Activated T-cell treated with anti-CD3 and anti-CD28 coated beads for 1 hour (primary cell): ENCODE data around the gene EPDR1.

Experiments used
- DNase-seq: peaks from one replicate; pipeline ENCODE4 v3.0.0-alpha.2; 2020; ENCODE audit warnings: low read depth

EPDR1 gene

DNA sequence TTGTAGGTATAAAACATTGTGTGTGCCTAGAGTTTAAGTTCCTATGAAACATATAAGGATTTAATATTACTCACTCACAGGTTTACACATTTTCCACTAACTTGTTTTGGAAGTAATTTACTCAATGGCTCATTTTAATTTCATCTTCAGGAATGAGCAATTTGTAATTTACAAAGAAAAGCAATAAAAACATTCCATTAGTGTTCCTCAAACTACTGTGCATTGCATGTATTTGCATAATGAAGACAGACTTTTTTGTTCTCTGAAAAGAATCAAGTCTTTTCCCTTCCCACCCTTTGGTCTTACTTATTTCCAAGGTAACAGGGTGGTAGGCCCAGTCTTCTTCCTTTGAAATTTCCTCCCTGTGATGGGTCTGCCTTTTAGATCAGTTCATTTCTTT lies 61.2 kb downstream of the EPDR1 start:
- no peak for DNase-seq

DNA sequence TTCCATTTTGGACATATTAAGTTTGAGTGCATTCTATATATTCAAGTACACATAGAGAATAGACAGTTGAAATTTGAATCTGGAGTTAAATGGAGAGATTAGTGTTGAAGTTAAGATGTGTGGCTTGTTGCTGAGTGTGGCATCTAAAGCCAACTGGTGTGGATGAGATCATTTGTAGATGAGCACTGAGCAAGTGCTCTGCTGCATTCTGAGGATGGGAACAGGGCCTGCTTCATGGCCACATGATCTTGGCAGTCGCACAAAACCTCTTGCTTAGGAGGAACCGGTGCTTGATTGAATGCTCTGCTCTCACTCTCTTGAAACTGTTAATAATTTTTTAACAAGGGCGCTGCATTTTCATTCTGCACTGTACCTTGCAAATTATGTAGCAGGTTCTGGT lies 62.0 kb downstream of the EPDR1 start:
- no peak for DNase-seq

DNA sequence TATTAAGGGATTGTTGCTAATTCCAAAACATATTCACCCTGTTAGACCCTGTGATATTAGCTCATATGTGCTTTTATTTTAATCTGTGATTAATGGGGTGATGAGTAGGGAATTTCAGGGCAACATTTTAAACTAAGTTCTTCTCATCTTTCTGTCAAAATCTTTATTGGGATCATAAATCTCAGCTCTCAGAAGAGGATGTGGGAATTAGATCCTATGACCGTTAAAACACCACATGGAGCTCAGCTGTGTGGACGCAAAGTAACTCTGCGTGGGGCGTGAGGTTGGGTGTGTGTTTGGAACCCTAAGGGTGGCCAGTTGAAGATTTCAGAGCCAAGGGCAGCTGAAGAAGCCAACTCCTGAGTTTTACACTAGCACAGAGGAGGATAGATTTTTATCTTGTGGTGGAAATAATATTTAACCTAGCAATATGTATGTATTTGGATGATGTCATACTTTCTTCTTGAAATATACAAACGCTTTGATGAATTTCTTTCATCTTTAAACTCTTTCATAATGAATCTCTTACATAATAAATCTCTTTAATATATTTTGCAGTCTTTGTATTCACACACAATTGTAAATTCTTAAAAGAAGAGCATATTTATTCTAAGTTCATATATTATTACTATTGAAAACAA lies 64.4 kb downstream of the EPDR1 start:
- DNase-seq = no peak

DNA sequence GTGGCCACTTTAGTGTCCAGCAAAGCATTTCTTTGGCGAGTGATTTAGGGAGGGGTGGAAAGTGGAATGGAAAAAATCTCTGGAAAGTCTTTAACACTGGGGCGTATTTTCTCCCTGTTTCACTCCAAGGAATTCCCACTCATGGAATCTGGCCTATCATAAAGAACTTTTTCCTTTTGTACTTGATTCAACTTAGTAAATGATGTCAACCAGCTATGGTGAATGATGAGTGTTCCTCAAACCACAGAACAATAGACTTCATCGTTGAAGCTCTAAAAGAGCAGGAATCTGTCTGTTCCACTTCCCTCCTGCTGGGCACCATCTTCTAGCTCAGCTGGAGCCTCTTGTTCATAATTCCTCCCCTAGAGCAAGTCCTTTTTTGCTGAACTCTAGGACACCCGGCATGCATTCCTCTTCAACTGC lies 66.5 kb downstream of the EPDR1 start:
- DNase-seq = no peak

DNA sequence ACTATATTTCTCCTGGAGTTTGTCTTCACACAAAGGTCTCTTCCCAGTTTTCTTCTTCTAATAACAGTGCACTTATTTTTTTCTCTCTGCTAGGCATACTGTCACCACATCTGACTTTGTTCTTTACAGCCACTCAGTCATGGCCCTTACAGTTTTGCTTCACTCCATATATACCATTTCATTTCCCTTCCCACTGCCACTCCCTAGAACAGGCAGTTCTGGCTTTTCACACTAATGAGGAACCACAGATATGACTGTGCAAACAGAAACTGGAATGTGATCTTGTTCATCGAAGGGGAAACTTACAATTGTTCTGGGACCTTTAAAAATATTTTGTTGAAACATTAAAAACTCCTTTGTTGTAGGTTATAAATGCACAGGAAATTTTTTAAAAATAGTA lies 67.3 kb downstream of the EPDR1 start:
- no peak for DNase-seq

DNA sequence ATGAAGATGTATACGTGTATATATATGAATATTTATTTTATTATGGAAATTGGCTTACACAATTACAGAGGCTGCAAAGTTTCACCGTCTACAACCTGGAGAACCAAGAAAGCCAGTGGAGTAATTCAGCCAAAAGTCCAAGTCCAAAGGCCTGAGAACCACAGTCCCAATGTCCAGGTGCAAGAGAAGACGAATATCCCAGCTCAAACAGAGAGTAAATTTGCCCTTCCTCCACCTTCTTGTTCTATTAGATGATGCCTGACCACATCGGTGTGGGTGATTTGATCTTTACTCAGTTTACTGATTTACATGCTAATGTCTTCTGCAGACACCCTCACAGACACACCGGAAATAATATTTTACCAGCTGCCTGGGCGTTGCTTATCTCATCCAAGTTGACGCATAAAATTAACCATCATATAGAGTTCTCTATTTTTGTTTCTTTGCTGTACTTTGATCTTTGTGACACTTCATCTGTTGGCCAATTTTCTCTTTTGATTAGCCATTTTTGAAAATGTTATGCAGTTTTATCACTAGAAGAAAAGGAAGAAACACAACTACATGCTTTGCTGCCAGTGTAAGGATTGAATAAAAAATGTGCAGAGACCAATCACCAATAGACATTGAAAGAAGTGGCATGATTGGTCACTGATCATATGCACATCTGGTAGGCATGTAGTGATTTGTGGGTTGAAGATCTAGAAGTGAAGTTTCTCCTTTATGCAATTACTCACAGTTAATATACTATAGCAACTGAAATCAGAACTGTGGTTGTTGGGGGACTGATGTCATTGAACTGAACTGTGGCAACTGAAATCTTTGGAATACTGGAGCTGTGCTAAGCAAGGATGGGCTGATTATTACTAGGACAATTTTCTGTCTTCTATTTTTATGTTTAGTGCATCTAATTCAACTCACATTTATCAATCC lies 68.5 kb downstream of the EPDR1 start:
- DNase-seq = no peak

DNA sequence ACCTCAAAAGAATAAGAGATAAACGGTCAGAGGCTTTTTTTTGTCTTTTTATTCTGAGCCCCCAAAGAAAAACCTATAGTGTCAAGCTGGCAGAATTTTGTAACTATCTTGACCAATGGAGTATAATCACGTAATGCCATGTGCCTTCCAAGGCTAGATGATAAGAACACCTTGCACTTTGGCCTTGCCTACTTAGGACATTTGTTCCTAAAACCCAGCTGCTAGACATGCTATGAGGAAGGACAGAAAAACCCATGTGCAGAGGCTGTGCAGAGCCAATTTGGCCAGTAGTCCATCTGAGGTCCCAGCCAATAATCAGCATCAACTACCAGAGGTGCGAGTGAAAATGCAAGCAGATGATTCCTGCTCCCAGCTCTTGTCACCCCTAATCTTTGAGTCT lies 69.9 kb downstream of the EPDR1 start:
- no peak for DNase-seq

DNA sequence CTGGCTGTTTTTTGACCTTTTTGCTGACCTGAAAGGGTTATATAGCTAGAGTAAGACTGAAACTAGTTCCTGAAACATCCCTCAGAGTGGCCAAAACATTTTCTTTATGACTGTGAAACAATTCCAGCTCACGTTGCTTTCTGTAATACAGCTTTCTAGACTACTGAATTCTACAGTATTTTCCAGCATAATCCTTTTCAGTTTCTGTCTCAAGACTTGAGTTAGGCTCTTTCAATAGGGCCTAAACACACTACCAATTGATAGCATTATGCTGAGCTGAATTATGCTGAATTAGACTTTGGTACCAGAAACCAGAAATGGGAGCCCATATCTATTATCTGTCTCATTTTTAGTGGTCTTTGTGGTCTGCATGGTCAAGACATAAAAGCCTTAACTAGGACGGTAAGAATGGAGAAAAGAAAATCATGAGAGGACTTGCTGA lies 72.6 kb downstream of the EPDR1 start:
- no peak for DNase-seq

DNA sequence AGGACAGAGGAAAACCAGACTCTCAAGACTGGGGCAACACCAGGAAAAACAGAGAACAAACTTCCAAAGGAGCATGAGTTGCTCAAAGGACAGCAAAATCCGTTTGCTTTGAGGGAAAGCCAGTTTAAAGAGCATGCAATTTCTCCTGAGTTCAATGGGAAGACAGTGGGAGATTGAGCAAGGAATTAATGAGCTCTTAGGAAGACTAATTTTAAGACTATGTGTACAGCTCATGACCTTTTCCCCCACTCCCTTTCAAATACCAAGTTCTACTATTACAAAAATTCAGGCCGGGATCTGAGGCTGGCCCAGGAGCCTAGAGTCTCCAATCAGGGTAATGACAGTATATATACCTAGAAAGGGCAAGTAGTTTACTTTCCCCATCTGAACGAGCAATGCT lies 79.2 kb downstream of the EPDR1 start:
- DNase-seq = no peak

DNA sequence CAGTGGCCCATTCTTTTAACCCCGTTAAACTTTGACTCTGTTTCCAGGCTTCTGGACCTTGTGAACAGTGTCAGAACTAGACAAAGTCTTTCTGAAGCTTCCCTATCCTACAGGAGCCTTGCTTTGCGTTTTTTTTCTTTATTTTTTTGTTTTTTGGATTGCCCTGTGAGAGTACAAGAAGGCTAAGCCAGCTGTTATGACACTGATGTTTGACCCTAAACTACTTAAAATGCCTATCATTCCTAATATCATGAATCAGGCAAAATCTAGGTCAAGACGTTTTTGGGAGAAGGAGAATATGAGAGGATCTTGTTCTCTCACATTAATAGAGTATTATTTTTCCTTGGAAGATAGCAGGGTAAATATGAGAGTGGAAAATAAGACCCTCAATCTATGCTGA lies 79.8 kb downstream of the EPDR1 start:
- DNase-seq = no peak
